ENCODE results near the gene SEMA7A. TPM values are rescaled to one million over a fixed set of nuclear protein-coding genes. Genes with fewer than 3 reads are reported as not detected.
"Not testable (repeated sequence)": the region's sequence is repeated elsewhere in the genome, so short reads cannot be mapped to it uniquely, and the experiment has no call there.

The SEMA7A gene, protein sequence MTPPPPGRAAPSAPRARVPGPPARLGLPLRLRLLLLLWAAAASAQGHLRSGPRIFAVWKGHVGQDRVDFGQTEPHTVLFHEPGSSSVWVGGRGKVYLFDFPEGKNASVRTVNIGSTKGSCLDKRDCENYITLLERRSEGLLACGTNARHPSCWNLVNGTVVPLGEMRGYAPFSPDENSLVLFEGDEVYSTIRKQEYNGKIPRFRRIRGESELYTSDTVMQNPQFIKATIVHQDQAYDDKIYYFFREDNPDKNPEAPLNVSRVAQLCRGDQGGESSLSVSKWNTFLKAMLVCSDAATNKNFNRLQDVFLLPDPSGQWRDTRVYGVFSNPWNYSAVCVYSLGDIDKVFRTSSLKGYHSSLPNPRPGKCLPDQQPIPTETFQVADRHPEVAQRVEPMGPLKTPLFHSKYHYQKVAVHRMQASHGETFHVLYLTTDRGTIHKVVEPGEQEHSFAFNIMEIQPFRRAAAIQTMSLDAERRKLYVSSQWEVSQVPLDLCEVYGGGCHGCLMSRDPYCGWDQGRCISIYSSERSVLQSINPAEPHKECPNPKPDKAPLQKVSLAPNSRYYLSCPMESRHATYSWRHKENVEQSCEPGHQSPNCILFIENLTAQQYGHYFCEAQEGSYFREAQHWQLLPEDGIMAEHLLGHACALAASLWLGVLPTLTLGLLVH
- 5.5 TPM for total RNA-seq

- intact Hi-C loops (cut with DNase I): no loop called here
- DNase-seq (ENCODE audit: low spot score in 2 of 2): peak; percentile 49 to 85
- Histone ChIP-seq H3K27me3 (no peaks in the 10 kb centered on the region), H3K4me3 (peak within 1 kb of the TSS; percentile 92 to 95), H3K27ac (peak within 1 kb of the TSS; percentile 22 to 66), H3K9me3 (no peaks in the 10 kb centered on the region), H3K4me1 (peaks cover 6 to 16% of the 10 kb centered on the region in 2 donors), H3K36me3 (no peaks in the 10 kb centered on the region)
- no peak for TF ChIP-seq CTCF (IDR thresholded peaks at IDR 0.05)
These were observed at the start of gene SEMA7A for GRCh38 chr15:74433592-74434262. TSS of gene SEMA7A (minus strand) at chr15:74433958. CDS start at chr15:74433918, 40 bp downstream.

GRCh38 chr15:74482661-74483060 lies 48.9 kb upstream of the SEMA7A start:
- DNase-seq (ENCODE audit: low spot score in 2 of 2): no peak
- intact Hi-C loops (cut with DNase I): no loop called here

DNA sequence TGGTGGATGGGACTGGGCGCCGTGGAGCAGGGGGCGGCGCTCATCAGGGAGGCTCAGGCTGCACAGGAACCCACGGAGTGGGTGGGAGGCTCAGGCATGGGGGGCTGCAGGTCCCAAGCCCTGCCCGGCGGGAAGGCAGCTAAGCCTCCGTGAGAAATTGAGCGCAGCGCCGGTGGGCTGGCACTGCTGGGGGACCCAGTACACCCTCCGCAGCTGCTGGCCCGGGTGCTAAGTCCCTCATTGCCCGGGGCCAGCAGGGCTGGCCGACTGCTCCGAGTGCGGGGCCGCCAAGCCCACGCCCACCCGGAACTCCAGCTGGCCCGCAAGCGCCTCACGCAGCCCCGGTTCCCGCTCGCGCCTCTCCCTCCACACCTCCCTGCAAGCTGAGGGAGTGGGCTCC lies 46.6 kb upstream of the SEMA7A start:
- H3K27me3 ChIP-seq; H3K4me1 ChIP-seq; H3K4me3 ChIP-seq; H3K9me3 ChIP-seq; intact Hi-C loops (cut with DNase I); H3K36me3 ChIP-seq; H3K27ac ChIP-seq; DNase-seq (ENCODE audit: low spot score in 2 of 2): not testable (repeated sequence)

More at GRCh38 chr15:74482661-74483060, 48.9 kb upstream of the SEMA7A start:
- Histone ChIP-seq H3K36me3 (no peaks in the 10 kb centered on the region), H3K4me3 (no peak overlapping the region), H3K27ac (no peak overlapping the region), H3K27me3 (no peaks in the 10 kb centered on the region), H3K9me3 (no peaks in the 10 kb centered on the region), H3K4me1 (no peaks in the 10 kb centered on the region)
- TF ChIP-seq CTCF (IDR thresholded peaks at IDR 0.05): no peak

GRCh38 chr15:74471621-74472020 lies 37.9 kb upstream of the SEMA7A start:
- DNase-seq (ENCODE audit: low spot score in 2 of 2); H3K9me3 ChIP-seq; H3K4me1 ChIP-seq; H3K36me3 ChIP-seq; H3K27me3 ChIP-seq; intact Hi-C loops (cut with DNase I); H3K4me3 ChIP-seq; H3K27ac ChIP-seq: not testable (repeated sequence)

GRCh38 chr15:74470631-74471395 lies 37.1 kb upstream of the SEMA7A start:
- Histone ChIP-seq H3K9me3 (no peaks in the 10 kb centered on the region), H3K27me3 (no peaks in the 10 kb centered on the region), H3K4me3 (no peak overlapping the region), H3K4me1 (no peaks in the 10 kb centered on the region), H3K36me3 (peaks cover 0 to 4% of the 10 kb centered on the region in 2 donors), H3K27ac (no peak overlapping the region)
- DNase-seq (ENCODE audit: low spot score in 2 of 2): no peak
- intact Hi-C loops (cut with DNase I): no loop called here
- no peak for TF ChIP-seq CTCF (IDR thresholded peaks at IDR 0.05)

DNA sequence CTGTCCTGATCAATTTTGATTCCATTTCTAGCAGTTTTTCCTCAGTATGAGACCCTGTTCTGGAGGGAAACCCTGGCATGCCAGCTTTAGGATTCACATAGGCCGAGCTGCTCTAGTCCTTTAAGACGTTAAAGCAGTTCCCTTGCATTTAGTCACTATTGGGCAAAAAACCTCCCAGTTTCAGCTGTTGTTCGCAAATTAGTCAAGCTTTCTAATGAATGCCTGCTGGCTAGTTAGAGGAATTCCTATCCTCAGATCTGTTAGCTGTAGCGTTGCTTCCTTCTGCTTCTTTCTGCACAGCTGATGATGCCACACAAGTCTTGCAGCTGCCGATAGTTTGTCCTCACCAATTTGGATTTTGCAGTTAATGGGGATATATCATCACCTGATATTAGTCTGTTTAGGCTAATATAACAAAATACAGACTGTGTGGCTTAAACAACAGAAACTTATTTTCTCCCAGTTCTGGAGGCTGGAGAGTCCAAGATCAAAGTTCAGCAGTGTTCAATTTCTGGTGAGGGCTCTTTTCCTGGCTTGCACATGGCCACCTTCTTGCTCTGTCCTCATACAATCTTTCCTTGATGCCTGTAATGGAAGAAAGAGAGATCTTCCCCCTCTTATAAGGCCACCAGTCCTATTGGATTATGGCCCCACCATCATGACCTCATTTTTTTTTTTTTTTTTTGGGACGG lies 34.7 kb upstream of the SEMA7A start:
- H3K9me3 ChIP-seq: no peaks in the 10 kb centered on the region
- H3K27ac ChIP-seq: no peak overlapping the region
- DNase-seq (ENCODE audit: low spot score in 2 of 2): no peak
- H3K27me3 ChIP-seq: no peaks in the 10 kb centered on the region
- intact Hi-C loops (cut with DNase I): loop anchor here (10.0 kb wide), 1 partner anchor 226 kb away; the partner anchor contains the start of gene EDC3
- no peak for TF ChIP-seq CTCF (IDR thresholded peaks at IDR 0.05)
- no peaks in the 10 kb centered on the region for H3K4me1 ChIP-seq
- no peak overlapping the region for H3K4me3 ChIP-seq
- peaks cover 0 to 4% of the 10 kb centered on the region in 2 donors for H3K36me3 ChIP-seq
